GM21360 (cell line): ENCODE results near the gene RPL39L.
"Not testable (repeated sequence)": the region's sequence is repeated elsewhere in the genome, so short reads cannot be mapped to it uniquely, and the experiment has no call there.

Experiments
- ATAC-seq: cut with Tn5 transposase; IDR thresholded peaks from one replicate; pipeline ENCODE4 v1.9.1; 2021; ENCODE audit warnings: mild to moderate bottlenecking, moderate library complexity; ENCODE audit not compliant: unreplicated experiment

The RPL39L gene

GRCh38 chr3:187139126-187139894 is at the start of gene RPL39L:
Gene RPL39L (minus strand): TSS chr3:187139496. CDS start chr3:187121300, 18,196 bp downstream.
- peak; percentile 94 for ATAC-seq

DNA sequence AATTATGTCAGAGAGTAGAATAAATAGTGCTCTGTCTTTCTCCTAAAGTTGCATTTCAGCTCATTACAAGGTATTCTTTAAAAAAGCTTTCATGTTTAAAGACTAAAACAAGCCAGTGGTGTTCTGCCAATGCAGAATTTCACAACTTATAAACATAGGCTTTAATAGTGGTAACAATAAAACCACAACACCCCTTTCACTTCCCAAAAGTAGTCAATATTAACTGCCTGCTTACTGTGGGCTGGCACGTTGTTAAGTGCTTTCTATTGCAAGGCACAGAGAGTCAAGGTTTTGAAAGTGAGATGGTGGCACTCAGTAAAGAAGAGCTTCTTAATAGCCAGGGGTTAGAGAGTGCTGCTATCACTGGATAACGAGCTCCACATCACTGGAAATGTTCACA is 49.6 kb upstream of the RPL39L start:
- no peak for ATAC-seq

- ATAC-seq = no peak
Observed at GRCh38 chr3:187186801-187187421, 47.6 kb upstream of the RPL39L start.

DNA sequence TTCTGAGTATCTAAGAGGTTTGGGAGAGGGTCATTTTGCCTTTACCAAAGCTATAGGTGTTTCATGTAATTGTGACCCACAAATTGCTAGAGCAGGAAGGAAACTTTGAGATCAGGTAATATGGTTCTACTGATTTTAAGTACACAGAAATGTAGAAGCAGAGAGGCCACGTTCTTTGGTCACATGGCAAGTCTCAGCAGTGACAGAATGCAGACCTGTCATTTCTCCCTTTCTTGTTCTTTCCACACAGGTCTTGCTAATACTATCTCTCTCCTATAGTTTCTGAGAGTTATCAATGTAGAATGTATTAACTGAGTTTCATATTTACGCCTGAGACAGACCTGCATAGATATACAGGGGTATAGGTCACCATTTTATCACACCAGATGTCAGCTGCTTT is 47.1 kb upstream of the RPL39L start:
- ATAC-seq = no peak

DNA sequence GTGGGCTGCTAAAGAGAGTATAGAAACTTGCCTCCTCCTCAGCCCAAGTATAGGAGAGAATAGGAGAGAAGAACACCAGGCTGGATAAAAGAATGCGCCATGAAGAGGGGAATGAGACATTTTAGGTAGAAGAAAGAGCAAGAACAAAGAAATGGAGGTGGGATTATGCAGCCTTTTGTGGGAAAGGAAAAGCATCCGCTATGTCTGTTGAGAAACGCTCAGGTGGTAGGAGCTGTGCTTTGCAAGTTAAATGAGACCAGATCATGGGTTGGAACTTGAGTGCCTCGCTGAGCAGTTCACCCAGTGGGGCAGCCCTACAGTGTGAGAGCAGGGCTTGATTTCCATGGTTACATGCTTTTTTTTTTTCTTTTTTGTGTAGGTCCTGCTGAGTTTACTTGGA is 46.5 kb upstream of the RPL39L start:
- no peak for ATAC-seq

DNA sequence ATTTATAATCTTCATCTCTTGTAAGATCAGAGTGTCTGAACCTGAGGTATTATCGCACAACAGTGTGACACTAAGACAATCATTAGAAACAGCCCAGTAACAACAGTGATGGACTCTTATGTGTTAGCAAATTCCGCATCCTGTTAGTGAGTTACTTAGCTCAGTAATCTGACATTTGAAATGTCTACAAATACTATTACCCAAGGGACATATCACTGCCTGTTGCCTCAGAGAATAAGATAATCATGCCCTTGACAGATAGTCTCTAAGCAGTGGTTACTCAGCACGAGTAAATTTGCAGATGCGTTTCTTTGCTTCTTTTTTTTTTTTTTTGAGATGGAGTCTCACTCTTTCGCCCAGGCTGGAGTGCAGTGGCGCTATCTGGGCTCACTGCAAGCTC is 44.6 kb upstream of the RPL39L start:
- ATAC-seq = no peak

DNA sequence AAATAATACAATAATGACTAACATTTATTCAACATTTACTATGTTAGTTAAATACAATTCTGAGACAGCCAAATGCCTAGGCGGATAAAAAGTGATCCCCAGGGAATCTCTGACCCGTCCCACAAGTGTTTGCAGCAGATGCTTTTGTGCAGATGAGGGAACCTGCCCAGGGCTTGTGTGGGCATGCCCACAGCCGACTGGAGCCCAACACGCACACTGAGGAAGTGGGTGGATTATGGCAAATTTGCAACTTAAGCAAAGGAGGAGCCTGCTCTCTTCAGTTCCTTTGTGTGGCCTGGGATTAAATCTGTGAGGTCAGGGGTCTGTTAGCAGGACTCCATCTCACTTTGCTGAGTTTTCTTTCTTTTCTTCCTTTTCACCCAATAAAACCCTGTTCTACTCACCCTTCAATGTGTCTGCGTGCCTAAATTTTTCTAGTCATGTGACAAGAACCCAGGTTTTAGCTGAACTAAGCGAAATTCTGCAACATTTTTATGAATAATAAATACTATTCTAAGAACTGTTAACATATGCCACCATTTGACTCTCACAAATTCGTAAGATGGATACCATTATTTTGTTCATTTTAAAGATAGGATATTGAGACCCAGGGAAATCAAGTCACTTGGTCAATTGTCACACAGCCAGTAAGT is 44.0 kb upstream of the RPL39L start:
- no peak for ATAC-seq

DNA sequence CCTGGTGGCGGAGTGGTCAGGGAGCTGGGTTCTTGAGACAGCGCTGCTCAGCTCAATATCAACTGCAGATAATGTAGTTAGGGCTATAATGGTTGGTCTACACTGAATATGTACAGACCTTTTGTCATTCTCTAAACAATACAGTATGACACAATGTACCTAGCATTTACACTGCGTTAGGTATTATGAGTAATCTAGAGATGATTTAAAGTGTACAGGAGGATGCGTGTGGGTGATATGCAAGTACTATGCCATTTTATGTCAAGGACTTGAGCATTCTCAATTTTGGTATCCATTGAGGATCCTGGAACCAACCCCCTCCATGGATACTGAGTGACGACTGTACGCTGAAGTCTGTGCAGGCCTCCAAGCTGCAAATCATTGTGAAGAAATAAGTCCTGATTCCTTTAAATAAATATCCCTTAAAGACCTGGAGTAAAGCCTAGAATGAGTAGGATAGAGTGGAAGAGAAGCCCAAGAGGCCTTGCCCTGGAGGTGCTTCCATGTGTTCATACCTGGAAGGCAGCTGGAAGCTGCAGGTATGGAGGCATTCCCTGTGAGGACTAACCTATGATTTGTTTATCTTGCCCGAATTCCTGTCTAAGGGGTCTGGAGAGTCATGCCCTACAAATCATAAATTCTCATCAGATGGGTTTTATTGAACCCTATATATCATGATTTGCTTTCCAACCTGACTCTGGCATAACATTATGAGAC is 42.3 kb upstream of the RPL39L start:
- ATAC-seq = no peak

- no peak for ATAC-seq
Observed at GRCh38 chr3:187172929-187173328, 33.6 kb upstream of the RPL39L start.

DNA sequence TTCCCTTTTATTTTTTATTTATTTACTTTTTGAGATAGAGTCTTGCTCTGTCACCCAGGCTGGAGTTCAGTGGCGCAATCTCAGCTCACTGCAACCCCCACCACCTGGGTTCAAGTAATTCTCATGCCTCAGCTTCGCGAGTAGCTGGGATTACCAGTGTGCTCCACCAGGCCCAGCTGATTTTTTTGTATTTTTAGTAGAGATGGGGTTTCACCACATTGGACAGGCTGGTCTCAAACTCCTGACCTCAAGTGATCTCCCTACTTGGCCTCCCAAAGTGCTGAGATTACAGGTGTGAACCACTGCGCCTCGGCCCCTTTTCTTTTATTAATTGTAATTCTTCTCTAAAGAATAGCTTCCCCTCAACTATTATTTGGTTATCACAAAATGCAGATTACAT is 31.6 kb upstream of the RPL39L start:
- ATAC-seq = not testable (repeated sequence)

DNA sequence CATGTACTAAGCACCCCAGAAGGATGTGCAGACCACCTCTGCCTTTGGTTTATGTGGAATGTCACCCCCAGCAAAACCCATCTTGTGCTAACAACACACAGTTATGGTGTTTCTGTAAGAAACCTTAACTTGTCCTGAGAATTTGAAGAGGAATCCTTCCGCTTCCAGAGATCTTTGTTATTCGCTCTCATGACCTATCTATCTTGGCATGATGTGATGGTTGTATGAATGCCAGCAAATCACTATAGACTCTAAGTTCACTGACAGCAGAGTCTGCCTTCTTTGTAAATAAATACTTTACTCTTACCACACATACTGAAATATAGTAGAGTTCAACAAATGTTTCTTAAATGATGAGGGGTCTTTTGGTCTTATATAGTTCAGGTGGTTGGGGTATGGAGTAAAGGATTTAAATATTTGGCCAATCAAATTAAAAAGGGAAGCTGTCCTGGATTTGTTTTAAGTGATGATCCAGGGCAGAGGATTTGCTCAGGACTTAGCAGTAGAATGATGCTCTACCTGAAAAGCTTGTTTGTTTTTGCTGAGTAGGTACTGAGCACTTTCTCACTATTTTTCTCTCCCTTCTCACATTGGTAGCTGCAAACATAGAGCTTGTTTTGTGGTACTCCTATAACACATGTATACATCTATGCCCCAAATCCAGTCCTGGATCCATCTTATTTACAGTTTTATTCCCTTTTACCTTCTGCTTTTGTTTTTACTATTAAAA is 30.1 kb upstream of the RPL39L start:
- ATAC-seq = no peak

DNA sequence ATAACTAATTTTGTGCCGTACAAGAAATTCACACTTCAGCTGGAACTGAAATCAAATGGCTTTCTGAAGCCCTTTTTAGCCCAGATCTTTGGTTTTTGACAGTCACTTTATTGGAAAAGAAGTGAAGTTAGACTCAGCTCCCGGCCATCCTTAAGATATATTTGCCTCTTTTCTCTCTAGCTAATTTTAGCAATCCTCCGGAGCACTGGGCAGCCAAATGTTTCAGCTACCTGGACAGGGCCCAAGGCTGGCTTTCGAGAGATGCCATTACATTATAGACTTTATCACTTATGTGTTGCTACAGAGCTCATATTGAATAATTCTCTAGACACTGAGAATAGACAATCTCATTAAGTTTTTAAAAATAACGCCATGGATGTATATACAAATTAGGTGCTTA is 28.5 kb upstream of the RPL39L start:
- no peak for ATAC-seq

DNA sequence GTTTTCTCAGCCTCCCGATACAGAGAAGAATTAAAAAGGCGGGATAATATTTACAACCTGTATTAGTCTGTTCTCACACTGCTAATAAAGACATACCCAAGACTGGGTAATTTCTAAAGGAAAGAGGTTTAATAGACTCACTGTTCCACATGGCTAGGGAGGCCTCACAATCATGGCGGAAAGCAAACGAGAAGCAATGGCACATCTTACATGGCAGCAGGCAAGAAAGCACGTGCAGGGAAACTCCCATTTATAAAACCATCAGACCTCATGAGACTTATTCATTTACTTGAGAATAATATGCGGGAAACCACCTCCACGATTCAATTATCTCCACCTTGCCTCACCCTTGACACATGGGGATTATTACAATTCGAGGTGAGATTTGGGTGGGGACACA is 27.5 kb upstream of the RPL39L start:
- no peak for ATAC-seq

DNA sequence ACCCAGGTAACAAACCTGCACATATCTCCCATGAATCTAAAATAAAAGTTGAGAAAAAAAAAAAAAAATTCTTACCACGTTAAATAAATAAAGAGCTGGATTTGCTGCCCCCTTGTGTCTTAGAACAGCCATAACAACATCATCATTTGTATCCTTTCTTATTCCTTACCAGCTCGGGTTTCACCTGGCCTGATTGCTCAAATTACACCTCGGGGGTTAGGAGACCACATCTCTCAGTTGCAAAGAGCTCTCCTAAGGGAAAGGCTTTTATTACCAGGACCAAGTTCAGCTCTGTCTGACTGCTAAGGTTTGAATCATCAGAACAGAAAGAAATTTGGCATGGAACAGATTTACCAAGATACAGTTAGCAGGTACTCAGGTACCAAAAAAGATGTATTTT is 25.8 kb upstream of the RPL39L start:
- no peak for ATAC-seq

GRCh38 chr3:187162265-187162953 is 23.1 kb upstream of the RPL39L start:
- ATAC-seq = no peak

DNA sequence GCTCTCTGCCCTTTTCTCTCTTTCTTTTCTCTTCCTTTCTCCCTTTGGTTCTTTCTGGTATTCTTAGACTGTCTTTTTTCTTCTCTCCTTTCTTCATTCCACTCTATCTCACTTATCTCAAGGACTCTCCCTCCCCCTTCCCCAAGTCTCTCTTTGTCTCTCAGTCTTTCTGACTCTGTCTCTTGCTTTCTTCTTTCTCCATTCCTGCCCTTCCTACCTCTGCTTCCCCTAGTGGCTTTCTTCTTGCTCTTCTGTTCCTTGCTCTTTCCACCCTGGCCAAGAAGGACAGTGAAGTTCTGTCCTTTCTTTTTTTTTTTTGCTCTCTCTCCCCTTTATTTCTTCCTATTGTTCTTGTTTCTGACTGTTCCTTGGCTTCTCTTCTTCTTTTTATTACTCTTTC is 22.3 kb upstream of the RPL39L start:
- ATAC-seq = no peak

GRCh38 chr3:187150599-187150998 is 11.3 kb upstream of the RPL39L start:
- no peak for ATAC-seq

DNA sequence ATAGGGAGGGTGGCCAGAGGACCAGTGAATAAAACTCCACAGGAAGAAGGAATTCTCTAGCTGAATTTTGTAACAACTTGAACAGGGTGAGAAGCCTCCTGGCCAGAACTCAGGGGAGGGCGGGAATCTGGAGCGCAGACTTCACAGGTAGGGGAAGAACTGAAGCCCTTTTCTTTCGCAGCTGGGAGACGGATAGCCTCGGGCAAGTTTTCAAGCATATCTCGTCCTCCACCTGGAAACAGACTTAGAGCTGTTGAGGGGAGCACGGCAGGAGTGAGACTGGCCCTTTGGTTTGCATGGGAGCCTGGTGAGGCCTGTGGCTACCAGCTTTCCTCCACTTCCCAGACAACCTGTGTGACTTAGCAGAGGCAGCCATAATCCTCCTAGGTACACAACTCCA is 10.9 kb upstream of the RPL39L start:
- ATAC-seq = no peak

DNA sequence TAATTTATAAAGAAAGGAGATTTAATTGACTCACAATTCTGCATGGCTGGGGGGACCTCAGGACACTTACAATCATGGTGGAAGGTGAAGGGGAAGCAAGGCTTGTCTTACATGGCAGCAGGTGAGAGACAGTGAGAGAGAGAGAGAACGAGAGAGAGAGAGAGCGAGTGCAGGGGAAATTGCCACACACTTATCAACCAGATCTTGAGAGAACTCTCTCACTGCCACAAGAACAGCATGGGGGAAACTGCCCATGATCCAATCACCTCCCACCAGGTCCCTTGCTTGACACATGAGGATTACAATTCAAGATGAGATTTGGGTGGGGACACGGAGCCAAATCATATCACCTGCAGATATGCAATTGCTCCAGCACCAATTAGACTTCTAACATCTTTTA is 7.1 kb upstream of the RPL39L start:
- ATAC-seq = no peak

- ATAC-seq = no peak
Observed at GRCh38 chr3:187145149-187145895, 6.0 kb upstream of the RPL39L start.
